Mucosa of stomach (tissue), 1 donor: ENCODE measurements around the gene CD200R1L.
A peak's percentile ranks its signal among the peaks of the same experiment; 100 is the strongest.

Experiments
- H3K27me3 ChIP-seq: one replicate; pipeline ENCODE4 v1.7.0; 2013; ENCODE audit warnings: mild to moderate bottlenecking, low read length; ENCODE audit not compliant: control insufficient read depth, insufficient read depth
- H3K36me3 ChIP-seq: one replicate; pipeline ENCODE4 v1.7.0; 2013; ENCODE audit warnings: low read length; ENCODE audit not compliant: control insufficient read depth, insufficient read depth
- H3K4me1 ChIP-seq: one replicate; pipeline ENCODE4 v1.7.0; 2013; ENCODE audit warnings: mild to moderate bottlenecking, low read length; ENCODE audit not compliant: control insufficient read depth, insufficient read depth
- H3K4me3 ChIP-seq: one replicate; pipeline ENCODE4 v1.7.0; 2013; ENCODE audit warnings: low read length
- H3K9ac ChIP-seq: one replicate; pipeline ENCODE4 v1.7.0; 2013; ENCODE audit warnings: mild to moderate bottlenecking, low read length, moderate library complexity
- H3K9me3 ChIP-seq: one replicate; pipeline ENCODE4 v1.7.0; 2013; ENCODE audit warnings: mild to moderate bottlenecking, low read length, moderate library complexity; ENCODE audit not compliant: control insufficient read depth
- donor health status: Pancreatic carcinoma.

Gene CD200R1L

DNA sequence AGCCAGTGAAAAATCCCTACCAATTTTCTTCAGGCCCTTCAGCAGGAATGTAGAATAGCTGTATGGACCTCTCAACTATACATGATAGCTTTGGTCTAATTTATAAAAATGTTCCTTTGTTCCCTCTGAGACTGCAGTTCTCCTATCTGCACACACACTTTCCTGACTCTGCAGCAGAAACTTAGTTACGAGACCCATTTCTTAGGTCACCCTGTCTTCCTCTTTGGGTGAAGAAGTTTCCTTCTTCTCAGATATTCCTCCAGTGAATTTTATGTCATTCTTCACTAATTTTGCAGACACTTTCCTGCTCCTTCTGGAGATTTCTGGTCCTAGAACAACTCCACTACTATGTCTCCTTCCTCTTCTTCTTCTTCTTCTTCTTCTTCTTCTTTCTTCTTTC lies 42.6 kb downstream of the CD200R1L start:
- no peaks in the 10 kb centered on the region for H3K36me3 ChIP-seq
- no peak overlapping the region for H3K4me3 ChIP-seq
- no peak overlapping the region for H3K9ac ChIP-seq
- no peaks in the 10 kb centered on the region for H3K27me3 ChIP-seq
- peaks cover 9% of the 10 kb centered on the region for H3K4me1 ChIP-seq
- H3K9me3 ChIP-seq = no peaks in the 10 kb centered on the region

DNA sequence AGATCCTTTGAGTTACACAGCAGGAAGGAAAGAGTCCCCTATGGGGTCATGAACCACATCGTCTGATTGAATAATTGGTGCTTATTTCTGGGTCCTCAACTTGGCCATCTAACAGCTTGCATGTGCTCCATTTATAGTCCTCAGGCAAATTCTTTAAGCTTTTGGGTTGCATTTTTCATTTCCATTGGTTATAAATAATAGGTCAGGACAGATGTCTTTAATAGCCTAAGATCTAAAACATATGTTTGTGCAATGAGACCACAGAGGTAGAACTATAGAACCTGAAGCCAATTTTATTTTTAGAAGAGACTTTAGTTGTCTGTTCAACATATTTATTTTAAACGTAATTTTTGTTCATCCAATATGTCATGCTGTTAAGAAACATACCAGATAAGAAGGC lies 43.2 kb downstream of the CD200R1L start:
- Histone ChIP-seq H3K27me3 (no peaks in the 10 kb centered on the region), H3K36me3 (no peaks in the 10 kb centered on the region), H3K9ac (no peak overlapping the region), H3K9me3 (no peaks in the 10 kb centered on the region), H3K4me1 (peaks cover 12% of the 10 kb centered on the region), H3K4me3 (no peak overlapping the region)

DNA sequence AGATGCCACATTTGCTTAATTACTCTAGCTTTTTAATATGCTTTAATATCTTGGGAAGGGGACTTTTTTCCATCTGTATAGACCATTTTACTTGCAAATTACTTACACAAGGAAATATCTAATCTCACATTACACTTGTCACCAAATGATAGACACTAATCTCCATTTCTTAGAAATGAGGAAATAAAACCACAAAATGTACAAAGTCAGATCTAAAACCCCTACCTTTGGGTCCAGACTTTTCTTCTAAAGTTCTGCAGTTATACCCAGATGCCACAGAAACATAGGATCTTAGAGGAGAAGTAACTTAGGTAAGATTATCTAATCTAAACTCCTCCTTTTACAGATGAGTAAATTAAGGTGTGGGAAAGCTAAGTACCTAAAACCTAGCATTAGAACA lies 44.3 kb downstream of the CD200R1L start:
- H3K4me1 ChIP-seq = peaks cover 12% of the 10 kb centered on the region
- H3K9me3 ChIP-seq = no peaks in the 10 kb centered on the region
- no peaks in the 10 kb centered on the region for H3K27me3 ChIP-seq
- H3K9ac ChIP-seq = no peak overlapping the region
- H3K4me3 ChIP-seq = no peak overlapping the region
- H3K36me3 ChIP-seq = no peaks in the 10 kb centered on the region

DNA sequence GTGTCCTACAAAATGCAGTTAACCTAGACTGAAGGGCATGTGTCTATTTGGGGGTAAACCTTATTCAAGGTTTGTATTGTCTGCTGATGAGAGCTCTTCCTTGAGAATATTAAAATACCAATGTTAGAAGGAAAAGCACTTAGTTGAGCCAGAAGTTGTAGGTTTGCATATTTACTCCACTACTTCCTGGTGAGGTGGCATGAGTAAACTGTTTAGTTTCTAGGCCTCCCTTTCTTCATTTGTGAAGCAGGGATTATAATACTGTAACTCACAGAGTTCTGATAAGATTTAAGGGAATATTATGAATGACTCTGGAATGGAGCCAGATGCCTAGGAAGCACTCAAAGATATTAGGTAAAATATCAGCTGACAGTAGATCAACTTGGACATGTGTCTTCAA lies 46.7 kb downstream of the CD200R1L start:
- peaks cover 25% of the 10 kb centered on the region for H3K4me1 ChIP-seq
- no peaks in the 10 kb centered on the region for H3K36me3 ChIP-seq
- no peaks in the 10 kb centered on the region for H3K27me3 ChIP-seq
- H3K4me3 ChIP-seq = no peak overlapping the region
- peak overlapping the region; percentile 42 for H3K9ac ChIP-seq
- H3K9me3 ChIP-seq = no peaks in the 10 kb centered on the region

DNA sequence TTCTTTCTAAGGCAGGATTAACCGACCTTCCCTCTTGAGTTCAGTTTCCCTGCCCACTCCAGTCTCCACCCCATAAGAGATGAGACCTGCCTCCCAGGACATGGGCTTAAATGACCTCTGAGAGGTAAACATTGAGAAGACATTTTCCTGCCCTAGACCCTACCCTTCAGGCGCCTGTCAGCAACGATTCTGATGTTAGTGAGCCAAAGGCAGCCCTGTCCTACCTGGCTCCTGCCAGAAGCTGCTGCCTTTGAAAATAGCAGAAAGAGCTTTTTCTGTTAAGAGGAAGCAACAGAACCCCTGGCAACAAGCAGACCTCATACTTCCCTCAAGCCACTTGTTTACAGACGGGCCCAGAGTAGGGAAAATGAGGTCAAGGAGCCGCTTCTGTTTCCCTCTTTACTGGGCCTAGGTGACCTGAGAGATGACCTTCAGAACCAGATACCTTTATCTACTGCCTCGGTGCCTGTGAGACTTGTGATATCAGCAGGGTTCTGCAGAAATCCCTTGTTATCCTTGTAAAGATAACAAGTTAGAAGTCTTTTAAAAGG lies 52.0 kb downstream of the CD200R1L start:
- no peak overlapping the region for H3K4me3 ChIP-seq
- peaks cover 46% of the 10 kb centered on the region for H3K4me1 ChIP-seq
- H3K27me3 ChIP-seq = no peaks in the 10 kb centered on the region
- no peaks in the 10 kb centered on the region for H3K36me3 ChIP-seq
- no peaks in the 10 kb centered on the region for H3K9me3 ChIP-seq
- peak overlapping the region; percentile 38 for H3K9ac ChIP-seq

DNA sequence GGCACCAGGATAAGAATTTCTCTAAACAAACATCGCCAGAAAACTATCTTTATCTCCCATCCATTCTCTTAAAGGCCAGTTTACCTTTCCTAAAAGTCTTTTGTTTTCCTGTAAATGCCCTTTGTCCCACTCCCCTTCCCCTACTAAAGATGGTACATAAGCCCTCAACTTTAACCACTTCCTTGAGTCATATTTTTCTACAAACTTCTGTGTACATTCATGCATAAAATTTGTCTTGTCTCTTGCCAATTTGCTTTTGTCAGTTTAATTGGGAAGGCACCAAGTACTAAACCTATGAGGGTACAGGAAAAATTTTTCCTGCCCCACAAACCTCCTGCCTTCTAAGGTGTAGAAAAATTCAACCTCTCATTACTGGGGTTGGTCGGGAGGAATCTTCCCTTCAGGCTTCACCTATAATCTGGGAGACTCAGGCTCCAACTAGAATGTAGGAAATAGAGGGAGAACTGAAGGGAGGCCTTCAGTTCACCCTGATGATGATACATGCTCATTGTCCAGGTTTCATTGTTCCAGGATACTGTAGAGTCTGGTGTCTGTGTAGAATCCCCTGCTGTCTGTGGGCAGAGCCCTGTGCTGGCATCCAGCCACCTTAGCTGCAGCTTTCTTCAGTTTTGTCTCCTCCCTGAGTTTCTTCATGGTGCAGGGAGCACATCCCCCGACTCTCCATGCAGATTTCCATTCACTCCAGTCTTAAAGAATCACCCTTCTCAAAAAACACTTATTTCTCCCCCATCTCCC lies 53.2 kb downstream of the CD200R1L start:
- no peak overlapping the region for H3K4me3 ChIP-seq
- H3K4me1 ChIP-seq = peaks cover 36% of the 10 kb centered on the region

DNA sequence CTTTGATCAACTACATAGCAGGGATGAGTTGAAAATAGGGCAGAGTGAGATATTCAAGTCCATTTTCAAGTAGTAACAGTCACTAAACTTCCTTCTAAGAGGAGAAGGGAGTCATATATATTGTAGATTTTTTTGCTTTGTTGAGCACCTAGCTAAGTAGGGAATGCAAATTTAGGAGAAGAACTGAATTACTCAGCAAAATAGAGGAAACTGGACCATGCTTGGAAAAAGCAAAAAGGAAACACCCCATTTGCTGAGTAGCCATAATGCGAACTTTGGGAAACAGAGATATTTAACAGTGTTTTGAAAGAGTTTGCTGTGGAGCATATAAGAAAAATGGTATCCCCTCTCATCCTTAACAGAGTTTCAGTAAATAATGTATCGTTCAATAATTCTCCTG lies 54.9 kb downstream of the CD200R1L start:
- no peaks in the 10 kb centered on the region for H3K36me3 ChIP-seq
- no peaks in the 10 kb centered on the region for H3K27me3 ChIP-seq

More for the DNA sequence above, 53.2 kb downstream of the CD200R1L start:
- Histone ChIP-seq H3K27me3 (no peaks in the 10 kb centered on the region), H3K36me3 (no peaks in the 10 kb centered on the region), H3K9ac (no peak overlapping the region), H3K9me3 (no peaks in the 10 kb centered on the region)

DNA sequence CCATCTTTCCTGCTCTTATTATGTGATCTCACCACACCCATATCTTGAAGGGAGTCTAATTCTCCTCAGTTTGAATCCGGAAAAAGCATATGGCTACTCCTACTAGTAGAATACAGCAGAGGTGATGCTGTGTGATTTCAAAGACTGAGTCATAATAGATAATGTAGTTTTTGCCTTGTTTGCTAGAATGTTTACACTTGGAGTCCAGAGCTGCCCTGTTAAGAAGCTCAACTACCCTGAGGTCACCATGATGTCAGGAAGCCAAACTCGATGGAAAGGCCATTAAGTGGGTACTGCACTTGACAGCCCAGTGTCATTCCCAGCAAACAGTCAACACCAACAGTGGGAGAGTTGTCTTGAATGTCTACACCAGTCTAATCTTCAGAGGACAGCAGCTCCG lies 56.9 kb downstream of the CD200R1L start:
- peaks cover 21% of the 10 kb centered on the region for H3K4me1 ChIP-seq
- H3K4me3 ChIP-seq = no peak overlapping the region
- H3K9me3 ChIP-seq = peaks cover 6% of the 10 kb centered on the region
- H3K36me3 ChIP-seq = no peaks in the 10 kb centered on the region
- no peaks in the 10 kb centered on the region for H3K27me3 ChIP-seq
- no peak overlapping the region for H3K9ac ChIP-seq

More for the DNA sequence above, 54.9 kb downstream of the CD200R1L start:
- H3K4me1 ChIP-seq = peaks cover 36% of the 10 kb centered on the region
- peaks cover 6% of the 10 kb centered on the region for H3K9me3 ChIP-seq
- H3K4me3 ChIP-seq = no peak overlapping the region
- no peak overlapping the region for H3K9ac ChIP-seq

DNA sequence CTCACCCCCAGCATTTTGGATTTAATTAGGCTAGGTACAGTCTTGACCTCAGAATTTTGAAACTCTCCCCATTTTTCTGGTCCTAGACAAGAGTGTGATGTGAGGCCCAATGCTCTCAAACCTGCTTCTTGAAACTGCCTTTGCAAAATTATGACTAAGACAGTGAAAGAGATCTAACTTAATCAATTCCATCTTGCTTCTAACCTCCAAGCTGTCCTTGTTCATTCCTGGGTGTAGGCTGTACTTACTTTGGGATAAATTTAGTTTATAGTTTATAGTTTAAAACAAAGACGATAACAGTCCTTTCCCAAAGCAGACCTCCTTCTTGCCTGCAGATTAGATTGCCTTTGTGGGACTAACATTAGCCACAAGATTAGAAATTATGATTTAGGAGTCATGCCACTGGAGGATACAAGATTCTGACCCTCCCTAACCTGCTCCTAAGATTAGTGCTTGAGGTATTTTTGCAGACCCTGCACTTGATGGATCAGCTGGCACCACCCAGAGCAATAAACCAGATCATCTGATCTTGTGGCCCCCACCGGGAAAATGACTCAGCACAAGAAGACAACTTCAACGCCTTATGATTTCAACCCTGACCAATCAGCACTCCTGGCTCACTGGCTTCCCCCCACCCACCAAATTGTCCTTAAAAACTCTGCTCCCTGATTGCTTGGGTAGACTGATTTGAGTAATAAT lies 59.6 kb downstream of the CD200R1L start:
- Histone ChIP-seq H3K9ac (no peak overlapping the region), H3K27me3 (no peaks in the 10 kb centered on the region), H3K36me3 (no peaks in the 10 kb centered on the region), H3K4me3 (no peak overlapping the region), H3K4me1 (peaks cover 4% of the 10 kb centered on the region), H3K9me3 (peaks cover 6% of the 10 kb centered on the region)

DNA sequence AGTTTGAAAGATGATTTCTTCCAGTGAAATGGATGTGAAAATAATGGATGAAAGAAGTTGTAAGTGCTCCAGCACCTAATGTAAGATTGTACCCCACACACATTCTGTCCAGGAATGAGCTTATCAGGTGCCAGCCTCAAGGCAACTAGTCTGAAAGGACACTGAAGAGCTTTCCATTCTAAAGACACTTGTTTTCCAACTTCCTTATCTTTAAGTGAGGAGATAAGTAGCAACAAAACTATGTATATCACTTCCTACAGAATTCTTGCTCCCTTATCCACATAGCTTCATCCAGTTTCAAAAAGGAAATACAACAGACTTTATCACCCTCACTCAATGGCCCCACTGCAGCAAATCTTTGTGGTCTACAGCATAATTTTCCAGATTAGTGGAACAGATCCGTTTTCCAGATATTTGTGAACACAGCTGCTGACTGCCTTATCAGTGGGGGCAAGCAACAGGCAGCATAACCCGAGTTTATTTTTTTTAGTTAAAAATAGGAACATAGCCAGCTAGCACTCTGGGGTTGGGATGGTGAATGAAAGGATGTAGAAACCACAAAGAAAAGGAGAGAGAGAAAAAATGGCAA lies 60.6 kb downstream of the CD200R1L start:
- Histone ChIP-seq H3K4me1 (peaks cover 4% of the 10 kb centered on the region), H3K27me3 (no peaks in the 10 kb centered on the region), H3K4me3 (no peak overlapping the region), H3K9me3 (peaks cover 6% of the 10 kb centered on the region), H3K36me3 (no peaks in the 10 kb centered on the region), H3K9ac (no peak overlapping the region)

DNA sequence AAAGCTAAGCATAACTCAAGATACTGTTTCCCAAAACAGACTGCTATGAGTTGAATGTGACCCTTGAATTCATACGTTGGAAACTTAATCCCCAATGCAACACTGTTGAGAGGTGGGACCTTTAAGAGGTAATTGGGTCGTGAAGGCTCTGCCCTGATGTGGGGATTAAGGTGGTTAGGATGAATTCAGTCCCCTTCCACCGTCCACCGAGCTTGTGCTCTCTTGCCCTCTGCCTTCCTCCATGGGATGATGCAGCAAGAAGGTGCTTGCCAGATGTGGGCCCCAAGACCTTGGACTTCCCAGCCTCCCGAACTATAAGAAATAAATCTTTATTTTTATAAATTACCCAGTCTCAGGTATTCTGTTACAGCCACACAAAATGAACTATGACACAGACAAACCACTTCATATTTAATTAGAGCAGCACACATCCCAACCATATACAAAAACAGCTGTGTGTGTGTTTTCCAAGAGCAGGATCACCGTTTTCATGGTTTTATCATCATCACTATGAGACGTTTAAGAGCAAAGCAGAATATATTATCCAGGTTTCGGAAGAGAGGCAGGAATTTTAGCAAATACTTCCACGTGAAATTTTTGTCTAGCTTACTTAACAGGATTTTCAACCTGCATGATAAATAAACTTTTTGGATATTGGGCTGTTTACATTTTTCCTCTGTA lies 61.2 kb downstream of the CD200R1L start:
- Histone ChIP-seq H3K4me1 (peaks cover 10% of the 10 kb centered on the region), H3K36me3 (no peaks in the 10 kb centered on the region), H3K27me3 (no peaks in the 10 kb centered on the region), H3K9ac (no peak overlapping the region), H3K4me3 (no peak overlapping the region), H3K9me3 (peaks cover 6% of the 10 kb centered on the region)
